ENCODE results near the gene SDK1. TPM values are rescaled to one million over a fixed set of nuclear protein-coding genes. Genes with fewer than 3 reads are reported as not detected.

Gene SDK1
- total RNA-seq, 6 experiments from 2014 or later: not detected

GRCh38 chr7:4073052-4073451 lies 772.0 kb downstream of the SDK1 start:
- H3K36me3 Mint-ChIP-seq (ENCODE audit: low read depth): no peaks in the 10 kb centered on the region
- peaks cover 1% of the 10 kb centered on the region for H3K27me3 Mint-ChIP-seq (ENCODE audit: insufficient read depth)
- no peak overlapping the region for H3K4me3 Mint-ChIP-seq
- no peak for TF ChIP-seq CTCF (IDR thresholded peaks at IDR 0.05)
- H3K27ac Mint-ChIP-seq: no peak overlapping the region
- no peak for DNase-seq
- H3K9me3 Mint-ChIP-seq: peaks cover 70% of the 10 kb centered on the region
- no peaks in the 10 kb centered on the region for H3K4me1 Mint-ChIP-seq (ENCODE audit: low read depth)

- H3K36me3 Mint-ChIP-seq (ENCODE audit: low read depth): no peaks in the 10 kb centered on the region
- peaks cover 74% of the 10 kb centered on the region for H3K9me3 Mint-ChIP-seq
- H3K27me3 Mint-ChIP-seq (ENCODE audit: insufficient read depth): peaks cover 1% of the 10 kb centered on the region
- H3K4me3 Mint-ChIP-seq: no peak overlapping the region
- no peak for TF ChIP-seq CTCF (IDR thresholded peaks at IDR 0.05)
- DNase-seq: no peak
- no peaks in the 10 kb centered on the region for H3K4me1 Mint-ChIP-seq (ENCODE audit: low read depth)
- H3K27ac Mint-ChIP-seq: no peak overlapping the region
Measured at GRCh38 chr7:4073750-4074149, 772.7 kb downstream of the SDK1 start.

GRCh38 chr7:4074407-4074806 lies 773.4 kb downstream of the SDK1 start:
- H3K36me3 Mint-ChIP-seq (ENCODE audit: low read depth): no peaks in the 10 kb centered on the region
- TF ChIP-seq CTCF (IDR thresholded peaks at IDR 0.05): no peak
- peaks cover 1% of the 10 kb centered on the region for H3K27me3 Mint-ChIP-seq (ENCODE audit: insufficient read depth)
- no peak overlapping the region for H3K4me3 Mint-ChIP-seq
- peaks cover 74% of the 10 kb centered on the region for H3K9me3 Mint-ChIP-seq
- DNase-seq: no peak
- H3K4me1 Mint-ChIP-seq (ENCODE audit: low read depth): no peaks in the 10 kb centered on the region
- no peak overlapping the region for H3K27ac Mint-ChIP-seq

DNA sequence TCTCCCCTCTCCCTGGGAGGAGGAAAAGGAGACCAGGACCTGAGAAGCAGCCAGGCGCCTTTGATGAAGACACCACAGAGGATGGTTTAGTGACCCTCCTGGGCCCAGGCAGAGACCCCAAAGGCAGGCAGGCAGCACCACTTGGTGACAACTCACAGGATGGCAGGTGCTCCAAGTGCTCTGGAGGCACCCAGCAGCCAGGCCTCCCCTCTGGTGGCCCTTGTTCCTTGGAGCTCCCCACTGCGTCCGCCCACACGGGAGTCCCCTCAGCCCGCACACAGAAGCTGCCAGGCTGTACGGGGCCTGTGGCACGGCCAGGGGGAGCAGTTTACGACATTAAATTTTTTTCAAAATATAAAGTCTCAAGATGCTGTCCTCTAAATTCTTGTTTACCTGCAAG lies 773.9 kb downstream of the SDK1 start:
- peaks cover 73% of the 10 kb centered on the region for H3K9me3 Mint-ChIP-seq
- no peaks in the 10 kb centered on the region for H3K36me3 Mint-ChIP-seq (ENCODE audit: low read depth)
- no peak overlapping the region for H3K27ac Mint-ChIP-seq
- no peaks in the 10 kb centered on the region for H3K4me1 Mint-ChIP-seq (ENCODE audit: low read depth)
- TF ChIP-seq CTCF (IDR thresholded peaks at IDR 0.05): no peak
- no peak overlapping the region for H3K4me3 Mint-ChIP-seq
- DNase-seq: no peak
- peaks cover 1% of the 10 kb centered on the region for H3K27me3 Mint-ChIP-seq (ENCODE audit: insufficient read depth)

DNA sequence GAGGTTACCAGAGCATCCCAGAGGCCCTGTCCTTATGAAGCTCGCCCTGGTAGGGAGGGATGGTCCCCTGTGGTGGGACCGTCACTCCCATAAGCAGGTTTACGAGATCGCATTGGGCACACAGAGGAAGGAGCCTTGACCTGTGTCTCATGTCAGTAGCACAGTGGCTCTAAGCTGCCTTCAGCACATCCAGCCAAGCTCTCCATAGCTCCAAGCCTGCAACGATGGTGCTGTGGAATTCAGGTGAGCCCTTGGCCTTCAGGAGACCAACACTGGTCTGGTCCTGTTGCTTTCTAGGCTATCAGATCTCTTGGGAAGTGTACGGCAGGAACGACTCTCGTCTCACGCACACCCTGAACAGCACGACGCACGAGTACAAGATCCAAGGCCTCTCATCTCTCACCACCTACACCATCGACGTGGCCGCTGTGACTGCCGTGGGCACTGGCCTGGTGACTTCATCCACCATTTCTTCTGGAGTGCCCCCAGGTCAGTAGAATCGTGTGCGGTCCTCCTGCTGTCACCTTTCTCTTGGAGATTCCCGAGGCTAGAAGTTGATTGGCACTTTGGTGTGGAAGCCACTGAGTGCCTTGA lies 775.7 kb downstream of the SDK1 start:
- Mint-ChIP-seq H3K4me3 (no peak overlapping the region), H3K4me1 (ENCODE audit: low read depth) (no peaks in the 10 kb centered on the region), H3K9me3 (peaks cover 71% of the 10 kb centered on the region), H3K36me3 (ENCODE audit: low read depth) (no peaks in the 10 kb centered on the region), H3K27ac (no peak overlapping the region), H3K27me3 (ENCODE audit: insufficient read depth) (no peaks in the 10 kb centered on the region; the same call in 1 of the 2 replicates)
- TF ChIP-seq CTCF (IDR thresholded peaks at IDR 0.05): no peak
- no peak for DNase-seq

DNA sequence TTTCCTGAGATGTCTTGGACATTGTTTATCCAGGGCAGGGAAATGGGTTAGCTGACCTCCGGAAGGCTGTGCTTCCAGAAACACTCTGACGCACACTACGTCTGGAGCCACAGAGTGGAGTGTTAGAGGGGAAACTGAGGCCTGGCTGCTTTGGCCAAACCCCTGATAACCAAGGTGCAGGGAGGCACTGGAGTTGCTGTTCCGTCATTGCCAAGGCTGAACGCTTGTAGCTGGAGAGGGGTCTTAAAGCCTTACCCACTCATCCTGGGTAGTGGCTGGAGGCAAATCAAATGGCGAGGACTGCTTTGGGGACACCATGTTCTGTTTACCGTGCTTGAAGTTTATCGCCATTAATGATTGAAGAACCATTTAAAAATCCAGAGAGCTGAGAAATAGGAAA lies 776.9 kb downstream of the SDK1 start:
- no peaks in the 10 kb centered on the region; the same call in 1 of the 2 replicates for H3K27me3 Mint-ChIP-seq (ENCODE audit: insufficient read depth)
- H3K36me3 Mint-ChIP-seq (ENCODE audit: low read depth): no peaks in the 10 kb centered on the region
- H3K27ac Mint-ChIP-seq: no peak overlapping the region
- no peak for DNase-seq
- TF ChIP-seq CTCF (IDR thresholded peaks at IDR 0.05): no peak
- no peaks in the 10 kb centered on the region for H3K4me1 Mint-ChIP-seq (ENCODE audit: low read depth)
- peaks cover 66% of the 10 kb centered on the region for H3K9me3 Mint-ChIP-seq
- H3K4me3 Mint-ChIP-seq: no peak overlapping the region
